H1 (cell line): ENCODE results near the gene NFAT5.

Source experiments
- BCL11A ChIP-seq, 2 experiments: IDR thresholded peaks; one replicate each; pipeline ENCODE4 v1.6.1; 2011; ENCODE audit warnings: low read depth in 2 of 2, low read length in 2 of 2, mild to moderate bottlenecking in 2 of 2
- CBX5 ChIP-seq: fragments of 300-800, 300-1000 bp; sonication (generic); IDR thresholded peaks from 2 replicates; pipeline ENCODE4 v1.7.1; 2016; ENCODE audit warnings: antibody characterized with exemption, low read length, low read depth
- CHD2 ChIP-seq: IDR thresholded peaks from 2 replicates; pipeline ENCODE4 v1.6.1; 2012; ENCODE audit warnings: low read length, improper control_type of control experiment
- CTCF ChIP-seq, 3 experiments: IDR thresholded peaks; 1 replicate in 2 of 3; 2 replicates in 1 of 3; pipeline versions ENCODE4 v1.5.1 to v1.6.1; 2011; ENCODE audit warnings: low read length in 3 of 3, mild to moderate bottlenecking in 3 of 3, inconsistent platforms in 2 of 3, low read depth in 1 of 3, moderate library complexity in 1 of 3; ENCODE audit not compliant: insufficient read depth in 1 of 3; ENCODE audit errors: control extremely low read depth in 1 of 3
- EGR1 ChIP-seq: IDR thresholded peaks from 2 replicates; pipeline ENCODE4 v1.6.1; 2011; ENCODE audit warnings: low read depth, low read length, borderline replicate concordance
- EZH2 ChIP-seq: fragments of 200-600 bp; sonication (generic); IDR thresholded peaks from 2 replicates; pipeline ENCODE4 v1.7.1; 2012; ENCODE audit warnings: low read depth, mild to moderate bottlenecking, moderate library complexity, low read length, inconsistent platforms; ENCODE audit not compliant: severe bottlenecking
- HDAC2 ChIP-seq, 2 experiments: fragments of 300-600 bp in 1 of 2; sonication (generic) in 1 of 2; IDR thresholded peaks; 2 replicates each; pipeline ENCODE4 v1.6.1; 2011 to 2012; ENCODE audit warnings: low read depth in 2 of 2, low read length in 2 of 2, mild to moderate bottlenecking in 2 of 2, moderate library complexity in 2 of 2, borderline replicate concordance in 1 of 2, inconsistent platforms in 1 of 2
- JUN ChIP-seq: IDR thresholded peaks from 2 replicates; pipeline ENCODE4 v1.6.1; 2011; ENCODE audit warnings: low read depth, mild to moderate bottlenecking, improper control_type of control experiment, low read length
- MAFK ChIP-seq: IDR thresholded peaks from 2 replicates; pipeline ENCODE4 v1.6.1; 2012; ENCODE audit warnings: low read depth, mild to moderate bottlenecking, improper control_type of control experiment, low read length
- MAX ChIP-seq: IDR thresholded peaks from 2 replicates; pipeline ENCODE4 v1.6.1; 2012; ENCODE audit warnings: inconsistent platforms
- POLR2A ChIP-seq, 2 experiments: IDR thresholded peaks; 1 replicate in 1 of 2; 2 replicates in 1 of 2; pipeline ENCODE4 v1.6.1; 2011; ENCODE audit warnings: low read depth in 2 of 2, low read length in 2 of 2, mild to moderate bottlenecking in 2 of 2; ENCODE audit errors: control extremely low read depth in 1 of 2
- RBBP5 ChIP-seq: IDR thresholded peaks from 2 replicates; pipeline ENCODE4 v1.7.1; 2012; ENCODE audit warnings: low read depth, mild to moderate bottlenecking, inconsistent platforms, low read length, moderate library complexity, borderline replicate concordance
- USF2 ChIP-seq: IDR thresholded peaks from 2 replicates; pipeline ENCODE4 v1.6.1; 2011; ENCODE audit warnings: low read length, improper control_type of control experiment

- no peak for TF ChIP-seq USF2
- TF ChIP-seq CTCF (IDR thresholded peaks at IDR 0.05; ENCODE audit: control extremely low read depth in 1 of 3, insufficient read depth in 1 of 3, low read depth in 1 of 3, low read length in 3 of 3) = no peak
- no peak for TF ChIP-seq POLR2A (IDR thresholded peaks at IDR 0.05; ENCODE audit: control extremely low read depth in 1 of 2, low read depth in 2 of 2, low read length in 2 of 2)
- TF ChIP-seq JUN = no peak
- no peak for TF ChIP-seq HDAC2 (IDR thresholded peaks at IDR 0.05; ENCODE audit: borderline replicate concordance in 1 of 2, low read depth in 2 of 2, low read length in 2 of 2)
- no peak for TF ChIP-seq EZH2
- no peak for TF ChIP-seq MAFK
- TF ChIP-seq EGR1 = no peak
- TF ChIP-seq RBBP5 = no peak
- no peak for TF ChIP-seq BCL11A (IDR thresholded peaks at IDR 0.05; ENCODE audit: low read depth in 2 of 2, low read length in 2 of 2)
- no peak for TF ChIP-seq CHD2
- TF ChIP-seq CBX5 = no peak
- no peak for TF ChIP-seq MAX
Measured at GRCh38 chr16:69520413-69520799, 45.4 kb upstream of the NFAT5 start.
